Stimulated activated naive CD4-positive, alpha-beta T cell (primary cell): ENCODE data around the gene PDS5A.
"Not testable (repeated sequence)": the region's sequence is repeated elsewhere in the genome, so short reads cannot be mapped to it uniquely, and the experiment has no call there.

Experiments used
- DNase-seq, 6 experiments: peaks; one replicate each; lab custom pipeline; 2025; lab: John Stamatoyannopoulos, UW

The PDS5A gene

GRCh38 chr4:39899291-39899690 lies 78.4 kb downstream of the PDS5A start:
- no peak for DNase-seq

GRCh38 chr4:39898015-39898414 lies 79.7 kb downstream of the PDS5A start:
- no peak for DNase-seq

- DNase-seq, result no peak
These were observed 84.0 kb downstream of the PDS5A start for GRCh38 chr4:39893693-39894072.

GRCh38 chr4:39892988-39893692 lies 84.6 kb downstream of the PDS5A start:
- no peak for DNase-seq

- DNase-seq, result no peak
These were observed 88.5 kb downstream of the PDS5A start for GRCh38 chr4:39889226-39889625.

- no peak for DNase-seq
These were observed 89.2 kb downstream of the PDS5A start for GRCh38 chr4:39888541-39888940.

GRCh38 chr4:39883646-39884045 lies 94.1 kb downstream of the PDS5A start:
- DNase-seq, result no peak

GRCh38 chr4:39881789-39882188 lies 95.9 kb downstream of the PDS5A start:
- no peak for DNase-seq

GRCh38 chr4:39877971-39878370 lies 99.7 kb downstream of the PDS5A start:
- DNase-seq, result no peak

GRCh38 chr4:39873823-39874222 lies 103.9 kb downstream of the PDS5A start:
- no peak for DNase-seq

GRCh38 chr4:39865280-39865679 lies 112.4 kb downstream of the PDS5A start:
- DNase-seq, result no peak

GRCh38 chr4:39864391-39864790 lies 113.3 kb downstream of the PDS5A start:
- DNase-seq, result no peak

- no peak for DNase-seq
These were observed 116.9 kb downstream of the PDS5A start for GRCh38 chr4:39860804-39861203.

- DNase-seq, result no peak
These were observed 121.7 kb downstream of the PDS5A start for GRCh38 chr4:39855909-39856512.

- no peak for DNase-seq
These were observed 125.1 kb downstream of the PDS5A start for GRCh38 chr4:39852636-39853035.

- DNase-seq, result no peak
These were observed 127.0 kb downstream of the PDS5A start for GRCh38 chr4:39850727-39851126.

- no peak for DNase-seq
These were observed 131.0 kb downstream of the PDS5A start for GRCh38 chr4:39846705-39847104.

- DNase-seq, result no peak
These were observed 131.6 kb downstream of the PDS5A start for GRCh38 chr4:39846120-39846519.

- no peak for DNase-seq
These were observed 135.8 kb downstream of the PDS5A start for GRCh38 chr4:39841894-39842293.

- not testable (repeated sequence) for DNase-seq
These were observed 137.2 kb downstream of the PDS5A start for GRCh38 chr4:39840516-39840915.

GRCh38 chr4:39840027-39840426 lies 137.7 kb downstream of the PDS5A start:
- DNase-seq, result no peak

GRCh38 chr4:39838431-39838830 lies 139.3 kb downstream of the PDS5A start:
- DNase-seq, result not testable (repeated sequence)

GRCh38 chr4:39834269-39834668 lies 143.4 kb downstream of the PDS5A start:
- DNase-seq, result no peak

- no peak for DNase-seq
These were observed 151.9 kb downstream of the PDS5A start for GRCh38 chr4:39825741-39826231.
